B cell (primary cell): ENCODE data around the gene EML6. TPM values are rescaled to one million over a fixed set of nuclear protein-coding genes. Genes with fewer than 3 reads are reported as not detected.

Source experiments
- ATAC-seq: fragments of 200-7000 bp; cut with Tn5 transposase; one replicate; pipeline ENCODE4 v1.10.0; 2021; ENCODE audit warnings: low read depth, mild to moderate bottlenecking, moderate number of reproducible peaks, moderate library complexity
- CTCF ChIA-PET: fragments of 350-600 bp; sonication (Branson Sonifier 250); formaldehyde crosslinking; loops from one replicate; lab custom pipeline; 2021; ENCODE audit warnings: antibody characterized with exemption, inconsistent platforms; lab: Charles Lee
- POLR2A ChIA-PET: fragments of 350-600 bp; sonication (Branson Sonifier 250); formaldehyde crosslinking; loops from one replicate; lab custom pipeline; 2021; ENCODE audit warnings: antibody characterized with exemption; lab: Charles Lee
- DNase-seq: peaks from one replicate; pipeline ENCODE4 v3.0.0; 2013
- H2AFZ ChIP-seq: 2 replicates; pipeline ENCODE4 v1.6.1; 2012; ENCODE audit warnings: mild to moderate bottlenecking, low read depth, low read length; ENCODE audit not compliant: insufficient read depth, poor library complexity, severe bottlenecking
- H3K27ac ChIP-seq, 2 donors: 1 replicate in 1 of 2; 2 replicates in 1 of 2; pipeline ENCODE4 v1.5.1; 2012 to 2013; ENCODE audit warnings: low read length in 2 of 2, mild to moderate bottlenecking in 2 of 2, moderate library complexity in 1 of 2
- H3K27me3 ChIP-seq, 4 experiments: fragments of 200-600 bp in 1 of 4; sonication (generic) in 1 of 4; replicated peaks in 1 of 4; 1 replicate in 2 of 4; 2 replicates in 2 of 4; pipeline versions ENCODE4 v1.6.1 to v1.7.0; 2013 to 2016; ENCODE audit warnings: low read length in 3 of 4, mild to moderate bottlenecking in 2 of 4, mixed read lengths in 1 of 4, moderate library complexity in 1 of 4; ENCODE audit not compliant: insufficient read depth in 4 of 4, control insufficient read depth in 3 of 4; ENCODE audit errors: control extremely low read depth in 1 of 4
- H3K36me3 ChIP-seq, 2 experiments: replicated peaks in 1 of 2; 1 replicate in 1 of 2; 2 replicates in 1 of 2; pipeline versions ENCODE4 v1.6.1 to v1.7.1; 2013; ENCODE audit warnings: low read length in 1 of 2; ENCODE audit not compliant: insufficient read depth in 2 of 2, control insufficient read depth in 1 of 2; ENCODE audit errors: control extremely low read depth in 1 of 2, extremely low read depth in 1 of 2
- H3K4me1 ChIP-seq, 2 donors: fragments of 200-600 bp in 1 of 2; sonication (generic) in 1 of 2; 1 replicate in 1 of 2; 2 replicates in 1 of 2; pipeline versions ENCODE4 v1.5.1 to v1.6.1; 2013 to 2017; ENCODE audit warnings: low read length in 2 of 2; ENCODE audit not compliant: control insufficient read depth in 2 of 2, insufficient read depth in 2 of 2
- H3K4me2 ChIP-seq: replicated peaks from 2 replicates; pipeline ENCODE3; 2012; ENCODE audit warnings: mild to moderate bottlenecking, low read depth, low read length; ENCODE audit not compliant: poor library complexity, severe bottlenecking
- H3K4me3 ChIP-seq, 5 experiments: fragments of 200-600 bp in 1 of 5; sonication (generic) in 1 of 5; 1 replicate in 3 of 5; 2 replicates in 2 of 5; pipeline versions ENCODE4 v1.5.1 to v1.7.0; 2011 to 2016; ENCODE audit warnings: low read length in 4 of 5, mild to moderate bottlenecking in 4 of 5, low read depth in 2 of 5, control low read depth in 1 of 5, moderate library complexity in 1 of 5; ENCODE audit not compliant: insufficient read depth in 1 of 5; ENCODE audit errors: control extremely low read depth in 1 of 5, extremely low read depth in 1 of 5
- H3K79me2 ChIP-seq: fragments of 200-600 bp; sonication (generic); one replicate; pipeline ENCODE4 v1.6.0; 2016; ENCODE audit warnings: low read length; ENCODE audit not compliant: control insufficient read depth, insufficient read depth
- H3K9ac ChIP-seq: fragments of 200-600 bp; sonication (generic); 2 replicates; pipeline ENCODE4 v1.6.1; 2017; ENCODE audit warnings: mild to moderate bottlenecking, low read length, moderate library complexity
- H3K9me3 ChIP-seq, 3 donors: one replicate each; pipeline versions ENCODE4 v1.6.1 to v1.7.1; 2013; ENCODE audit warnings: low read length in 2 of 3; ENCODE audit not compliant: control insufficient read depth in 2 of 3, insufficient read depth in 1 of 3; ENCODE audit errors: control extremely low read depth in 1 of 3
- H4K20me1 ChIP-seq: 2 replicates; pipeline ENCODE4 v1.6.0; 2012; ENCODE audit warnings: mild to moderate bottlenecking, low read length; ENCODE audit not compliant: insufficient read depth, control insufficient read depth, poor library complexity, severe bottlenecking
- H3K27ac Mint-ChIP-seq: one replicate; pipeline ENCODE4 v1.8.0; 2021; ENCODE audit warnings: mixed read lengths
- H3K27me3 Mint-ChIP-seq: one replicate; pipeline ENCODE4 v1.8.0; 2021; ENCODE audit warnings: mixed read lengths
- H3K4me1 Mint-ChIP-seq: one replicate; pipeline ENCODE4 v1.8.0; 2021; ENCODE audit warnings: mixed read lengths
- H3K4me3 Mint-ChIP-seq: one replicate; pipeline ENCODE4 v1.8.0; 2021; ENCODE audit warnings: mixed read lengths
- H3K9me3 Mint-ChIP-seq: one replicate; pipeline ENCODE4 v1.8.0; 2022; ENCODE audit warnings: mixed read lengths; ENCODE audit not compliant: insufficient read depth
- EZH2 ChIP-seq: IDR thresholded peaks from 2 replicates; pipeline ENCODE4 v1.6.1; 2012; ENCODE audit warnings: borderline replicate concordance, low read depth, mild to moderate bottlenecking, moderate library complexity, low read length; ENCODE audit not compliant: insufficient read depth, poor library complexity, severe bottlenecking
- WGBS: methylation state at CpG from one replicate; pipeline ENCODE4 v1.1.5; 2013; ENCODE audit warnings: missing lambda C conversion rate; ENCODE audit not compliant: insufficient coverage; 5-methylcytosine and 5-hydroxymethylcytosine counted together
- intact Hi-C: fragments of 100-400 bp; cut with micrococcal nuclease; formaldehyde crosslinking; loops from one replicate; pipeline ENCODE4 v1.10.0; 2022
- polyA plus RNA-seq: library from polyadenylated mRNA; depleted of rRNA; stranded (reverse); fragments of >200 nt; gene quantifications from 2 replicates; pipeline ENCODE4 v1.2.3, GENCODE V29; 2012
- total RNA-seq, 2 donors: library from RNA; stranded (reverse); fragments of 120-200 nt in 1 of 2; gene quantifications; 1 replicate in 1 of 2; 2 replicates in 1 of 2; pipeline versions ENCODE4 v1.2.3 to v1.2.4, GENCODE V29; 2013 to 2022
- TF ChIP-seq, protein P1 (sequence below): fragments of 200-600 bp; IDR thresholded peaks from one replicate; pipeline ENCODE4 v1.8.0; 2022; ENCODE audit warnings: antibody characterized with exemption, mild to moderate bottlenecking

The EML6 gene
- total and polyA plus RNA-seq, 2 donors (not counting 1 experiment from before 2014, with no cell fraction given): 42.5 to 53.7 TPM

- TF ChIP-seq, protein P1, sequence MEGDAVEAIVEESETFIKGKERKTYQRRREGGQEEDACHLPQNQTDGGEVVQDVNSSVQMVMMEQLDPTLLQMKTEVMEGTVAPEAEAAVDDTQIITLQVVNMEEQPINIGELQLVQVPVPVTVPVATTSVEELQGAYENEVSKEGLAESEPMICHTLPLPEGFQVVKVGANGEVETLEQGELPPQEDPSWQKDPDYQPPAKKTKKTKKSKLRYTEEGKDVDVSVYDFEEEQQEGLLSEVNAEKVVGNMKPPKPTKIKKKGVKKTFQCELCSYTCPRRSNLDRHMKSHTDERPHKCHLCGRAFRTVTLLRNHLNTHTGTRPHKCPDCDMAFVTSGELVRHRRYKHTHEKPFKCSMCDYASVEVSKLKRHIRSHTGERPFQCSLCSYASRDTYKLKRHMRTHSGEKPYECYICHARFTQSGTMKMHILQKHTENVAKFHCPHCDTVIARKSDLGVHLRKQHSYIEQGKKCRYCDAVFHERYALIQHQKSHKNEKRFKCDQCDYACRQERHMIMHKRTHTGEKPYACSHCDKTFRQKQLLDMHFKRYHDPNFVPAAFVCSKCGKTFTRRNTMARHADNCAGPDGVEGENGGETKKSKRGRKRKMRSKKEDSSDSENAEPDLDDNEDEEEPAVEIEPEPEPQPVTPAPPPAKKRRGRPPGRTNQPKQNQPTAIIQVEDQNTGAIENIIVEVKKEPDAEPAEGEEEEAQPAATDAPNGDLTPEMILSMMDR: no peak
- no peak for TF ChIP-seq EZH2
- POLR2A ChIA-PET: no interaction called here
- no peak overlapping the region for H3K27ac ChIP-seq
- Mint-ChIP-seq H3K4me1 (peaks cover 3% of the 10 kb centered on the region), H3K27ac (no peak overlapping the region), H3K4me3 (no peak overlapping the region), H3K27me3 (no peaks in the 10 kb centered on the region), H3K9me3 (no peaks in the 10 kb centered on the region)
- H3K79me2 ChIP-seq: no peaks in the 10 kb centered on the region
- H3K27me3 ChIP-seq: no peaks in the 10 kb centered on the region
- H3K4me3 ChIP-seq: no peak overlapping the region
- H4K20me1 ChIP-seq: no peaks in the 10 kb centered on the region
- intact Hi-C loops: no loop called here
- no peak overlapping the region for H3K4me2 ChIP-seq
- H3K9ac ChIP-seq: no peak overlapping the region
- CTCF ChIA-PET: no interaction called here
- H2AFZ ChIP-seq: no peak overlapping the region
- no peak for ATAC-seq
- H3K36me3 ChIP-seq: peaks cover 0 to 4% of the 10 kb centered on the region in 2 experiments
- H3K4me1 ChIP-seq: peaks cover 5 to 6% of the 10 kb centered on the region in 2 donors
- no peaks in the 10 kb centered on the region for H3K9me3 ChIP-seq
- WGBS: 100% methylated on average over 3 of the region's 8 CpGs
- DNase-seq: no peak
Observed at GRCh38 chr2:54850171-54851122, 127.0 kb downstream of the EML6 start.
